HG03045 (cell line): ENCODE results near the gene CHMP4B.

ENCODE experiments used
- ATAC-seq: cut with Tn5 transposase; IDR thresholded peaks from one replicate; pipeline ENCODE4 v1.9.1; 2021; ENCODE audit warnings: mild to moderate bottlenecking, moderate library complexity; ENCODE audit not compliant: unreplicated experiment

Gene CHMP4B

DNA sequence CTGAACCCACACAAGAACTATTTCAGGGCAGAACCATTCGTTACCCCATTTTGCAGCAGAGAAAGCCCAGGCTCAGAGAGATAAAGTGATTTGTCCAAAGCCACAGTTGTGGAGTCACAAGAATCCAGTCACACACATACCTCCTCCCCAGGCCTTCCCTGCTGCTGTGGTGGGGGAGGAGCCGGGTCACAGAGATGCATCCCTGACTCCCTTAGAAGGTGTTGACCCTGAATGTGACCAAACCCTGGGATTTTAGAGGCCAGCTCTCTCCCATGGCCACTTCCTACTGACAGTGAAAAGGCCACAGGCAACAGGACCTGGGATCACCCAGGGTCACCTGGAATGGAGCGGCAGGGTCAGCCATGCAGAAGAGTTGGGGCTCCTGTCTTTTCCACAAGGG is 48.6 kb downstream of the CHMP4B start:
- ATAC-seq, result no peak

DNA sequence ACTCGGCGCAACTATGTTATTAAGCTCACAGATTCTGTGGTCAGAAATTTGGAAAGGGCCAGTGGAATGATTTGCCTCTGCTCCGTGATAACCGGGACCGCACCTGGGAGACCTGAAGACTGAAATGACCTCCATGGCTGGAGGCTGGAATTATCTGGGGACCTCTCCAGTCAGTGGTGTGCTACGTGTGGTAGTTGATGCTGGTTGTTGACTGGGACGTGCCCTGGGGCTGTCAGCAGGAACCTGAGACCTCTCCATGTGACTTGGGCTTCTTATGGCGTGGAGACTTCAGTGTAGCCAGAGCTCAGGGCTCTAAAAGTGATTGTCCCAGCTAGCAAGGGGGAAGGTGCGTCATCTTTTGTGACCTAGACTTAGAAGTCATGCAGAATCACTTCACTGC is 50.3 kb downstream of the CHMP4B start:
- ATAC-seq, result no peak

DNA sequence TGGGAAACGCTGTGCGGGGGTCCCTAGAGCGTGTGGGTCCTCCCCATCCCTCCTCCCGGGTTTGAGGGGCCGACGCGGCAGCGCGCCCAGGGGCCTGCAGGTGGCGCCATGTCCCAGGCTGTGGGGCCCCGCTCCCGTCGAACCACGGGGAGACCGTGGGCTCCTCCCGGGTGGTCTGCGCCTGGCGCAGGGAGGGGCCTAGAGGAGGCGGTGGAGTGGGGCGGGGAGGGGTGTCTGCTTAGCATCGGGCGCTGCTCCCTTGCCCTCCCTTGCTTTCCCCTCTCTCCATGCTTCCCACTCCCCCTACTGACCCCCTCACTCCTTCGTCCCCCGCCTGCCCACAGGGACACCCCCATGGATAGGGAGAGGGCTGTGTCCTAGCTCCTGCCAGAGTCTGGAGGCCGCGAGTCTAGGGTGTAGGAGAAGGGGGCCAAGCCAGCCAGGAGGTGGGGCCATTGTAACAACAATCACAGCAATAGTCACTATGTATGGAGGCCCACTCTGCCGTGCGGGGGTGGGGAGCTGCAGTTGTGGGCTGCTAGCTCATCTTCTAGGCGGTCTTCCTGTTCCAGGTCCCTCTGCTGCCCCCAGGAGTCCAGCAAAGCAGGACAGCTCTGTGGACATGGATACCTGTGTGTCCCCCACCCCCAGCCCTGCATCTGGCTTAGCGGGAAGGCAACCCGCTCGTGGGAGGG is 51.7 kb downstream of the CHMP4B start:
- no peak for ATAC-seq

- ATAC-seq, result no peak
Measured at GRCh38 chr20:33863440-33864323, 52.5 kb downstream of the CHMP4B start.

DNA sequence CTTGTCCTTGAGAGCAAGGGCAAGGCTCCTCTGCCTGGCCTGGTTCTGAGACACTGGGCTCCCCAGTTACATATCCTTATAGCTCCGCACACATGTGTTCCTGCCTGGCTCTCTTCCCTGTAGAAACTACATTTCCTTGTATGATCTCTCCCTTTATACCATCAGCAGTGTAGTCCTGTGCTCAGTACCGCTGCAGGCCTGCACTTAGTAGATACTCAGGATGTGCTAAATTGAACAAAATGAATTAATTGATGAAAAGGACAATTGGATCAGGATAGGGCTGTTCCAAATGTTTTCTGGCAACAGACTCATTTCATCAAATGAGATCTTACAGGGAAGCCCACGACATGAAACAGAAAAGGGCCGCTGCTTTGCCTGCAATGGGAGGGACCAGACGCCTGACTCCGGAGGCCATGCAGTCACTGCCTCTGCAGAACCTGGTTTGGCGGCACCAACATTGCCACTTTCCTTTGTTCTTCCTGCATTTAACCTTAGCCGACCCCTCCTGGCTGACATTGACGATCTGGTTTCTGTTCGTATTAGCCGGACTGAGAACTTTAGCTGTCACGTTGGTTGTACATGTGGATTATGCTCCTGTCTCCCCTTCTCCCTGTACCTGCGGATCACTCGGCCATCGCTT is 53.3 kb downstream of the CHMP4B start:
- no peak for ATAC-seq

- ATAC-seq, result no peak
Measured at GRCh38 chr20:33865761-33866370, 54.7 kb downstream of the CHMP4B start.

- no peak for ATAC-seq
Measured at GRCh38 chr20:33866398-33867100, 55.4 kb downstream of the CHMP4B start.

DNA sequence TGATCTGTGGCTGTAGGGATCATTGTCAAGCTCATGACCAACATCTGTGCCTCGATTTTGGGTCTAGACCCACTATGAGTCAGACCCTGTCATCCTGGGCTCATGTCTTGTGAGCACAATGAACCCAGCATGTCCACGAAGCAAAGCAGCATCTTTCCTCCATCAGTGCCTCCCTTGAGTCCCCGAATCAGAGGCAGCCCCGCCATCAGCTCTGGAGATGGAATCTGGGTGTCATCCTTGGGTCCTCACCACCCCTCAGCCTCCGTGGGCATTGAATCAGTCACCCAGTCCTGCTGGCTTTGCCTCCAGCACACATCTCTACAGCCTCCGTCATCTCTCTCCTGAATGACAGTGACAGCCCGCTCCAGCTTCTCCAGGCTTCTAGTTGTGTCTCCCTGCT is 56.9 kb downstream of the CHMP4B start:
- no peak for ATAC-seq

GRCh38 chr20:33868595-33868994 is 57.4 kb downstream of the CHMP4B start:
- ATAC-seq, result no peak

GRCh38 chr20:33869283-33869682 is 58.1 kb downstream of the CHMP4B start:
- no peak for ATAC-seq

- no peak for ATAC-seq
Measured at GRCh38 chr20:33871362-33871761, 60.2 kb downstream of the CHMP4B start.

- ATAC-seq, result no peak
Measured at GRCh38 chr20:33874129-33874528, 63.0 kb downstream of the CHMP4B start.

DNA sequence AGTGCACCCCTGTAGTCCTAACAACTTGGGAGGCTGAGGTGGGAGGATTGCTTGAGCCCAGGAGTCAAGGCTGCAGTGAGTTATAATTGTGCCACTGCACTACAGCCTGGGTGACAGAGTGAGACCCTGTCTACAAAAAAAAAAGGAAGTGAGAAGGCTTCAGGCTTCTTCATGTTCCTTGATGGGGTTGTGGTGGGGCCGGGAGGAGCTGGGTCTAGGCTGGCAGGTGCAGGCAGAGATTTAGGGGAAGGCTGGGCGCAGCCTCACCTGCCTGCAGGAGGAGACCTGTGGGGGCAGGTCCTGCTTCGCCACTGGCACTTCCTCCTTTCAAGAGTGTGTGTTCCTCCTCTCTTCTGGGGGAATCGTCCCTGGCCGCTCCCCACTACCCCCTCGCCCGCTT is 63.9 kb downstream of the CHMP4B start:
- ATAC-seq, result peak; percentile 62

GRCh38 chr20:33875534-33876026 is 64.4 kb downstream of the CHMP4B start:
- no peak for ATAC-seq

- ATAC-seq, result no peak
Measured at GRCh38 chr20:33878583-33878982, 67.4 kb downstream of the CHMP4B start.

- ATAC-seq, result no peak
Measured at GRCh38 chr20:33880396-33880795, 69.2 kb downstream of the CHMP4B start.

- no peak for ATAC-seq
Measured at GRCh38 chr20:33881989-33882388, 70.8 kb downstream of the CHMP4B start.

GRCh38 chr20:33882481-33882880 is 71.3 kb downstream of the CHMP4B start:
- ATAC-seq, result no peak

DNA sequence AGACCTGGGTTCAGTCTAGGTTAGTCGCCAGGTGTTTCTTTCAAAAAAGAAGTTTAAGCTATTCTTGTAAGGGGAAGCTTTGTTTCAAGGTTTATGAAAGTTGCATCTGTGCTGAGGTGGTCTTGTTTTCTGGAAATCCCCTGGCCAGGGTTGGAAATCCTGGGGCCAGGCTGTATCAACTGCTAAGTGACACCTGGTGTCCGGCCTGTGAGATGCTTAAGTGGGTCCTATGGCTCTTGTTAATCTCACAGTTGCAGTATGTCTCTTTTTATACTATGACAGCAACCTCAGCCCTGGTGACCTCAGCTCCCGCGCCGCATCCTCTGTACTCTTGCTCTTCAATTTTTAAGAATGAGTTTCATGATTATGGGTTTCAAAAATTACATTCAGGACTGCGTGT is 72.0 kb downstream of the CHMP4B start:
- ATAC-seq, result peak; percentile 73

DNA sequence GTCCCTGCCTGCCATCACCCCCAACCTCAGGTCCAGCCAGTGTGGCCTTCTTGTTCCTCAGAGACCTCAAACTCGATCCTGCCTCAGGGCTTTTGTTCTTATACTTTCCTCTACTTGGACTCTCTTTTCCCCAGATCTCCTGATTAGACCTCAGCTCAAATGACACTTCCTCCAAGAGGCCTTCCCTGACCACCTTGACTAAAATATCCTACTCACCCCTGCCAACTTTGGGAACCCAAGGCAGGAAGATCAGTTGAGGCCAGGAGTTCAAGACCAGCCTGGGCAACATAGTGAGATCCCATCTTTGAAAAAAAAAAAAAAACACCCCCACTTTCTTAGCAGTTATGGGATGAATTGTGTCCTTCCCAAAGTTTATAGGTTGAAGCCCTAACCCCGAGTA is 73.5 kb downstream of the CHMP4B start:
- no peak for ATAC-seq

GRCh38 chr20:33889312-33889711 is 78.2 kb downstream of the CHMP4B start:
- no peak for ATAC-seq
